ENCODE data around the gene TMEM134.

Gene TMEM134

DNA sequence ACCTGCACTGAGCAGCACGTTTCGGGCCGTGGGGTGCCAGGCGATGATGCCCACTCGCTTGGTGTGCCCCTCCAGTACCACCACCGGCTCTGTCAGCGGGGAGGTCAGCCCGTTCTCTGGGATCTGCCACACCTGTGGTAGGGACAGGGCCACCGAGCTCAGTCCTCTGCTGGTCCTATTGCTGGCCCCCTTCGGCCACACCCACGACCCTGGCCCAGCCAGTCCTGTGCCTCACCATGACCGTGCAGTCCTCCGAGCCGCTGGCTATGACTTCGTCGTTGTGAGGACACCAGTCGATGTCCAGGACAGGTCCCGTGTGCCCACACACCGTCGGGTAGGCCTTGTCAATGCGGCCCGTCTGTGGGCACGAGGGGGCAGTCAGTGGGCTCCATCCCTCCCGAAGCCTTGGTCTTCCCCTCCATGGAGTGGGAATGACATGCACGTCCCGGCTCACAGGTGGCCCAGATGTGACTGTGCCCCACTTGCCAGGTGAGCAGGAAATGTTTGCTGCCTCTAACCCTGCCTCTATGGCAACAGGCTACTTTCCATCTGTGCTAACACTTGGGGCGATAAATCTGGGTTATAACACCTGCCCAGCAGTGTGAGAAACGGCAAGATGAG lies 27.2 kb downstream of the TMEM134 start:
- Histone ChIP-seq H3K27me3 (replicated peaks in 2 of 5; ENCODE audit: control insufficient read depth in 4 of 5, insufficient read depth in 5 of 5, low read length in 4 of 5) (no peaks in the 10 kb centered on the region), H3K36me3 (ENCODE audit: control insufficient read depth in 4 of 4, insufficient read depth in 4 of 4, low read length in 3 of 4) (peaks cover 0 to 25% (median 0%) of the 10 kb centered on the region in 4 experiments), H3K4me1 (ENCODE audit: control extremely low read depth in 1 of 4, control insufficient read depth in 4 of 4, insufficient read depth in 4 of 4, low read length in 3 of 4) (peaks cover 1 to 73% (median 65%) of the 10 kb centered on the region in 4 experiments), H3K9me3 (ENCODE audit: control extremely low read depth in 1 of 5, control insufficient read depth in 4 of 5, insufficient read depth in 2 of 5, low read depth in 1 of 5, low read length in 4 of 5) (no peaks in the 10 kb centered on the region), H3K4me3 (ENCODE audit: control insufficient read depth in 1 of 7, extremely low read depth in 1 of 7, insufficient read depth in 4 of 7, low read depth in 2 of 7, low read length in 6 of 7) (no peak overlapping the region), H3K27ac (ENCODE audit: insufficient read depth in 1 of 2, low read depth in 1 of 2, low read length in 2 of 2, poor library complexity in 1 of 2, severe bottlenecking in 2 of 2) (no peak overlapping the region)
- WGBS (ENCODE audit: insufficient coverage), result 93% methylated on average over 28 of the region's 28 CpGs
- no peak for DNase-seq
- CTCF ChIA-PET, result interaction anchor here (1.2 to 2.1 kb wide), 4 partner anchors 13 to 51 kb away, joined by 3 to 11 read pairs (median 3); partner anchors contain the start of genes PPP1CA, RAD9A and RPS6KB2
- POLR2A ChIA-PET, result no interaction called here

- no peak overlapping the region for H3K4me3 ChIP-seq (ENCODE audit: control insufficient read depth in 1 of 7, extremely low read depth in 1 of 7, insufficient read depth in 4 of 7, low read depth in 2 of 7, low read length in 6 of 7)
- H3K4me1 ChIP-seq (ENCODE audit: control extremely low read depth in 1 of 4, control insufficient read depth in 4 of 4, insufficient read depth in 4 of 4, low read length in 3 of 4), result peaks cover 1 to 80% (median 71%) of the 10 kb centered on the region in 4 experiments
- H3K27ac ChIP-seq (ENCODE audit: insufficient read depth in 1 of 2, low read depth in 1 of 2, low read length in 2 of 2, poor library complexity in 1 of 2, severe bottlenecking in 2 of 2), result no peak overlapping the region
- peaks cover 0 to 29% (median 0%) of the 10 kb centered on the region in 4 experiments for H3K36me3 ChIP-seq (ENCODE audit: control insufficient read depth in 4 of 4, insufficient read depth in 4 of 4, low read length in 3 of 4)
- H3K9me3 ChIP-seq (ENCODE audit: control extremely low read depth in 1 of 5, control insufficient read depth in 4 of 5, insufficient read depth in 2 of 5, low read depth in 1 of 5, low read length in 4 of 5), result no peaks in the 10 kb centered on the region
- H3K27me3 ChIP-seq (replicated peaks in 2 of 5; ENCODE audit: control insufficient read depth in 4 of 5, insufficient read depth in 5 of 5, low read length in 4 of 5), result no peaks in the 10 kb centered on the region
- POLR2A ChIA-PET, result interaction anchor here (1.4 kb wide), 1 partner anchor 40 kb away, joined by 6 read pairs; the partner anchor contains the start of gene PPP1CA
- DNase-seq, result no peak
- CTCF ChIA-PET, result interaction anchor here (0.6 to 2.1 kb wide), 7 partner anchors 9 to 64 kb away, joined by 3 to 11 read pairs (median 3); partner anchors contain the start of genes PITPNM1, PPP1CA, RAD9A and RPS6KB2
- WGBS (ENCODE audit: insufficient coverage), result 85% methylated on average over 19 of the region's 21 CpGs
Observed at GRCh38 chr11:67441098-67441563, 27.9 kb downstream of the TMEM134 start.

DNA sequence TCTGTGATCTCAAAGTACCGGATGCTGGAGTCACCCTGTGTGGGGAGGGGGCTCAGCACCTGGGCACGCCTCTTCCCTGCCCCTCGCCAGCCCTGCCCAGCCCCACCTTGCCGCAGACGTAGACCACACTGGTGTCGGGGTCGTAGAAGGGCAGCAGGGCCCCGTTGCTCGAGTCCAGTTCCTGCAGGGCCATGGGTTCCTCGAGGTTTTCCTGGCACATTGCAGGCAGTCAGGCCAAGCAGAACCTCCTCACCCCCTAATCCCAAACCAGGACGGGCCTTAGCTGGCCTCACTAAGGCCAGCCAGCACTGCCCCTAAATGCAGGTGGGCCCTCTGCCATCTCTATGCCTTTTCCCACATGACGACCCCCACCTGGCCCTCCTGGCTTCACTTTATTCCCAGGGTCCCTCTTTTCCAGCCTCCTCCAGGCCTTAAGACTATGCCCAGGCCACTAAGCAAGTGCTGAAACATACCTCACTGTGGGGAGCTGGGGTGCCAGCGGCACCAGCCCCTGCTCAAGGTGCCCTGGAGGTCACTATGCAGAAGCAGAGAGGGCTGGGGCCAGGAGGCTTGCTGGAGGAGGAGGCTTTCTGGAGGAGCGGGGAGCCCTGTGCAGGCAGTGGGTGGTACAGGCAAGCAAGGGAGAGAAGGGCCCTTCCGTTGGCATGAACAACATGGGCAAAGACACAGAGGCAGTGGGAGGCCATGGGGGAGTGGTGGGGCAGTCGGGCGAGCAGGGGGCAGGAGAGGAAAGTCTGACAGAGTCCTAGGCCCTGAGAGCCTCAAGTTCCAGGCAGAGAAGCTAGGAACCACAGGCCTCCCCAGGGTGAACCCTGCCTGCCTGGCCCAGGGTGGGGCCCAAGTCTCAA lies 28.6 kb downstream of the TMEM134 start:
- peaks cover 1 to 85% (median 75%) of the 10 kb centered on the region in 4 experiments for H3K4me1 ChIP-seq (ENCODE audit: control extremely low read depth in 1 of 4, control insufficient read depth in 4 of 4, insufficient read depth in 4 of 4, low read length in 3 of 4)
- no peak overlapping the region for H3K27ac ChIP-seq (ENCODE audit: insufficient read depth in 1 of 2, low read depth in 1 of 2, low read length in 2 of 2, poor library complexity in 1 of 2, severe bottlenecking in 2 of 2)
- no peak overlapping the region for H3K4me3 ChIP-seq (ENCODE audit: control insufficient read depth in 1 of 7, extremely low read depth in 1 of 7, insufficient read depth in 4 of 7, low read depth in 2 of 7, low read length in 6 of 7)
- DNase-seq, result no peak
- WGBS (ENCODE audit: insufficient coverage), result 60% methylated on average over 14 of the region's 17 CpGs
- ChIA-PET POLR2A (interaction anchor here (1.4 kb wide), 1 partner anchor 39 kb away, joined by 6 read pairs; the partner anchor contains the start of gene PPP1CA), CTCF (interaction anchor here (0.6 to 2.1 kb wide), 9 partner anchors 9 to 65 kb away, joined by 3 to 11 read pairs (median 3); partner anchors contain the start of genes PITPNM1, PPP1CA, RAD9A and RPS6KB2)
- H3K9me3 ChIP-seq (ENCODE audit: control extremely low read depth in 1 of 5, control insufficient read depth in 4 of 5, insufficient read depth in 2 of 5, low read depth in 1 of 5, low read length in 4 of 5), result no peaks in the 10 kb centered on the region
- H3K27me3 ChIP-seq (replicated peaks in 2 of 5; ENCODE audit: control insufficient read depth in 4 of 5, insufficient read depth in 5 of 5, low read length in 4 of 5), result no peaks in the 10 kb centered on the region
- peaks cover 2 to 36% (median 4%) of the 10 kb centered on the region in 4 experiments for H3K36me3 ChIP-seq (ENCODE audit: control insufficient read depth in 4 of 4, insufficient read depth in 4 of 4, low read length in 3 of 4)

DNA sequence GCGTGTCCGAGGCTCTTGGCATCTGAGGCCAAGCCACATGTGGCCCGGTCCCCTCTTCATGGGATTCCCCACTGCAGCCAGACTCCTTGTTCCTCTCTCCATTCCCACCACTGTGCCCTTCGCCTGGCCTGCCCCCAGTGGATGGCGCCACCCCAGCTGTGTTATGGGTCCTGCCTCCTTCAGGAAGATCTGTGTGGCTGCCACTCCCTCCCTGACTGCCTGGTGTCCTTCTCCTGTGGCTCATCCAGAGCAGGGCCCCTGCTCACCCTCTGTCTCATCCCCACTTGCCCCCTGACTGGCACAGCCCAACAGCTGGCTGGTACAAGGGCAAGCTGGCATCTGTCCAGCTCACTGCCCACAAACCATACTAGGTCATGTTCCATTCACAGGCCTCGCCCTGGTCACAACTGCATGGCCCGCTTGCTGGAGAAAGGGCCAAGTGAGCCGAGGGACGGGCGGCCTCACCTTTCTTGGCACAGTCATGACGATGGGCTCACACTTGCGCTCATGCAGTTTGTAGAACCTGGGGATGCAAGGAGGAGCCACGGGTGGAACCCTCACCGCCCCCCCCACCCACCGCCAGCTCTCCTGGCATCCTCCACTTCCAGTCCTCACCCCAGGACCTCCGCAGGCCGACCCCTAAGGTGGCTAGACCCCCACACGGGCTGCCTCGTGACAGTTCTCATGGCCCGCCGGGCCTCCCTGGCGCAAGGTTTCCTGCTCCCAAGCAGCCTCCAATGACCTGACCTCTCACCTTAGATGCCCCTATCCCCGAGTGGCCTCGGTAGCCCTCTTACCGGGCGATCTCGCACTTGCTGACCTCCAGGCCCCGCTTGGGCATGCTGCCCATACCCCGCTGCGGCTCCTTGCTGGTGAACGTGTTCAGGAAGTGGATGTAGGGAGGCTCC lies 29.5 kb downstream of the TMEM134 start:
- peak in 1 of 3 donors; percentile 42 for DNase-seq
- ChIA-PET CTCF (interaction anchor here (0.7 to 2.1 kb wide), 6 partner anchors 11 to 43 kb away, joined by 3 to 11 read pairs (median 4); partner anchors contain the start of genes AIP and PPP1CA), POLR2A (interaction anchor here (1.1 to 1.4 kb wide), 3 partner anchors 12 to 38 kb away, joined by 4 to 6 read pairs (median 4); partner anchors contain the start of genes PPP1CA and RPS6KB2)
- H3K9me3 ChIP-seq (ENCODE audit: control extremely low read depth in 1 of 5, control insufficient read depth in 4 of 5, insufficient read depth in 2 of 5, low read depth in 1 of 5, low read length in 4 of 5), result no peaks in the 10 kb centered on the region
- no peaks in the 10 kb centered on the region for H3K27me3 ChIP-seq (replicated peaks in 2 of 5; ENCODE audit: control insufficient read depth in 4 of 5, insufficient read depth in 5 of 5, low read length in 4 of 5)
- H3K27ac ChIP-seq (ENCODE audit: insufficient read depth in 1 of 2, low read depth in 1 of 2, low read length in 2 of 2, poor library complexity in 1 of 2, severe bottlenecking in 2 of 2), result no peak overlapping the region
- peak overlapping the region in 1 of 7 experiments; percentile 20 for H3K4me3 ChIP-seq (ENCODE audit: control insufficient read depth in 1 of 7, extremely low read depth in 1 of 7, insufficient read depth in 4 of 7, low read depth in 2 of 7, low read length in 6 of 7)
- peaks cover 2 to 45% (median 10%) of the 10 kb centered on the region in 4 experiments for H3K36me3 ChIP-seq (ENCODE audit: control insufficient read depth in 4 of 4, insufficient read depth in 4 of 4, low read length in 3 of 4)
- 63% methylated on average over 27 of the region's 31 CpGs for WGBS (ENCODE audit: insufficient coverage)
- peaks cover 1 to 85% (median 77%) of the 10 kb centered on the region in 4 experiments for H3K4me1 ChIP-seq (ENCODE audit: control extremely low read depth in 1 of 4, control insufficient read depth in 4 of 4, insufficient read depth in 4 of 4, low read length in 3 of 4)

- no peaks in the 10 kb centered on the region for H3K27me3 ChIP-seq (replicated peaks in 2 of 5; ENCODE audit: control insufficient read depth in 4 of 5, insufficient read depth in 5 of 5, low read length in 4 of 5)
- peak overlapping the region in 1 of 2 experiments; percentile 79 for H3K27ac ChIP-seq (ENCODE audit: insufficient read depth in 1 of 2, low read depth in 1 of 2, low read length in 2 of 2, poor library complexity in 1 of 2, severe bottlenecking in 2 of 2)
- POLR2A ChIA-PET, result interaction anchor here (0.7 to 2.2 kb wide), 9 partner anchors 10 to 37 kb away, joined by 3 to 10 read pairs (median 4); partner anchors contain the start of genes PPP1CA, RPS6KB2 and TMEM134
- peaks cover 1 to 90% (median 77%) of the 10 kb centered on the region in 4 experiments for H3K4me1 ChIP-seq (ENCODE audit: control extremely low read depth in 1 of 4, control insufficient read depth in 4 of 4, insufficient read depth in 4 of 4, low read length in 3 of 4)
- no peaks in the 10 kb centered on the region for H3K9me3 ChIP-seq (ENCODE audit: control extremely low read depth in 1 of 5, control insufficient read depth in 4 of 5, insufficient read depth in 2 of 5, low read depth in 1 of 5, low read length in 4 of 5)
- WGBS (ENCODE audit: insufficient coverage), result 89% methylated on average over 35 of the region's 41 CpGs
- H3K4me3 ChIP-seq (ENCODE audit: control insufficient read depth in 1 of 7, extremely low read depth in 1 of 7, insufficient read depth in 4 of 7, low read depth in 2 of 7, low read length in 6 of 7), result peak overlapping the region in 4 of 7 experiments; percentile 31 to 89 (median 78)
- H3K36me3 ChIP-seq (ENCODE audit: control insufficient read depth in 4 of 4, insufficient read depth in 4 of 4, low read length in 3 of 4), result peaks cover 2 to 57% (median 17%) of the 10 kb centered on the region in 4 experiments
- DNase-seq, result no peak
- CTCF ChIA-PET, result interaction anchor here (0.7 to 2.7 kb wide), 10 partner anchors 9 to 65 kb away, joined by 3 to 19 read pairs (median 5); partner anchors contain the start of genes CLCF1, PPP1CA, RPS6KB2 and TBC1D10C
Observed at GRCh38 chr11:67438158-67438902, 30.7 kb downstream of the TMEM134 start.

Measured in common myeloid progenitor, CD34-positive (primary cell).